Upper lobe of right lung (tissue), 1 donor: ENCODE data around the gene KLF17. TPM values are rescaled to one million over a fixed set of nuclear protein-coding genes. Genes with fewer than 3 reads are reported as not detected.

Source experiments
- ATAC-seq: fragments of 200-7000 bp; cut with Tn5 transposase; one replicate; pipeline ENCODE4 v1.9.1; 2020; ENCODE audit warnings: mild to moderate bottlenecking, moderate library complexity
- DNase-seq: peaks from one replicate; pipeline ENCODE4 v3.0.0-alpha.2; 2020
- H3K27ac ChIP-seq: fragments of 200-600 bp; one replicate; pipeline ENCODE4 v1.8.0; 2022
- H3K27me3 ChIP-seq: fragments of 200-600 bp; one replicate; pipeline ENCODE4 v1.8.0; 2022; ENCODE audit warnings: mild to moderate bottlenecking
- H3K36me3 ChIP-seq: fragments of 200-600 bp; one replicate; pipeline ENCODE4 v1.8.0; 2022
- H3K4me1 ChIP-seq: fragments of 200-600 bp; one replicate; pipeline ENCODE4 v1.8.0; 2022
- H3K4me3 ChIP-seq: fragments of 200-600 bp; one replicate; pipeline ENCODE4 v1.8.0; 2022; ENCODE audit warnings: mild to moderate bottlenecking
- H3K9me3 ChIP-seq: fragments of 200-600 bp; one replicate; pipeline ENCODE4 v1.8.0; 2022
- intact Hi-C: fragments of 100-400 bp; cut with DNase I; formaldehyde crosslinking; loops from one replicate; pipeline ENCODE4 v1.11.0; 2022
- total RNA-seq: library from RNA; stranded (reverse); fragmentation: NEBNext Ultra II Directional; extraction: Animal tissue kit (Norgen Biotek cat#: 25700); gene quantifications from one replicate; pipeline ENCODE4 v1.2.1, GENCODE V29; 2021
- TF ChIP-seq, protein P1 (sequence below): fragments of 200-600 bp; IDR thresholded peaks from one replicate; pipeline ENCODE4 v1.8.0; 2022; ENCODE audit warnings: antibody characterized with exemption
- donor health status: DM: no; HTN: yes; CAD: no; lungs with severe emphysema.

Gene KLF17
- total RNA-seq, 1 donor from 2014 or later: 0.52 TPM

DNA sequence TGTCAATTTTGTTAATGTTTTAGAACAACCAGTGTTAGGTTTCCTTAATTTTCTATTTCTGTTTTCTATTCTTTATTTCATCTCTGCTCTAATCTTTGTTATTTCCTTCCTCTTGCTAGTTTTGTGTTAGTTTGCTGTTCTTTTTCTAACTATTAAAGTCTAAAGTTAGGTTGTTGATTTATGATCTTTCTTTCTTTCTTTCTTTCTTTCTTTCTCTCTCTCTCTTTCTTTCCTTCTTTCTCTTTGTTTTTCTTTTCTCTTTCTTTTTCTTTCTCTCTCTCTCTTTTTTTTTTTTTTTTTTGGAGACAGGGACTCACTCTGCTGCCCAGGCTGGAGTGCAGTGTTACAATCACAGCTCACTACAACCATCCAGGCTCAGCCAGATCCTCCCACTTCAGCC lies 40.2 kb downstream of the KLF17 start:
- TF ChIP-seq, protein P1, sequence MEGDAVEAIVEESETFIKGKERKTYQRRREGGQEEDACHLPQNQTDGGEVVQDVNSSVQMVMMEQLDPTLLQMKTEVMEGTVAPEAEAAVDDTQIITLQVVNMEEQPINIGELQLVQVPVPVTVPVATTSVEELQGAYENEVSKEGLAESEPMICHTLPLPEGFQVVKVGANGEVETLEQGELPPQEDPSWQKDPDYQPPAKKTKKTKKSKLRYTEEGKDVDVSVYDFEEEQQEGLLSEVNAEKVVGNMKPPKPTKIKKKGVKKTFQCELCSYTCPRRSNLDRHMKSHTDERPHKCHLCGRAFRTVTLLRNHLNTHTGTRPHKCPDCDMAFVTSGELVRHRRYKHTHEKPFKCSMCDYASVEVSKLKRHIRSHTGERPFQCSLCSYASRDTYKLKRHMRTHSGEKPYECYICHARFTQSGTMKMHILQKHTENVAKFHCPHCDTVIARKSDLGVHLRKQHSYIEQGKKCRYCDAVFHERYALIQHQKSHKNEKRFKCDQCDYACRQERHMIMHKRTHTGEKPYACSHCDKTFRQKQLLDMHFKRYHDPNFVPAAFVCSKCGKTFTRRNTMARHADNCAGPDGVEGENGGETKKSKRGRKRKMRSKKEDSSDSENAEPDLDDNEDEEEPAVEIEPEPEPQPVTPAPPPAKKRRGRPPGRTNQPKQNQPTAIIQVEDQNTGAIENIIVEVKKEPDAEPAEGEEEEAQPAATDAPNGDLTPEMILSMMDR: no peak
- Histone ChIP-seq H3K27ac (no peak overlapping the region), H3K36me3 (no peaks in the 10 kb centered on the region), H3K4me1 (no peaks in the 10 kb centered on the region), H3K4me3 (no peak overlapping the region), H3K27me3 (no peaks in the 10 kb centered on the region), H3K9me3 (no peaks in the 10 kb centered on the region)
- ATAC-seq (no peak), DNase-seq (no peak)
- intact Hi-C loops: no loop called here

DNA sequence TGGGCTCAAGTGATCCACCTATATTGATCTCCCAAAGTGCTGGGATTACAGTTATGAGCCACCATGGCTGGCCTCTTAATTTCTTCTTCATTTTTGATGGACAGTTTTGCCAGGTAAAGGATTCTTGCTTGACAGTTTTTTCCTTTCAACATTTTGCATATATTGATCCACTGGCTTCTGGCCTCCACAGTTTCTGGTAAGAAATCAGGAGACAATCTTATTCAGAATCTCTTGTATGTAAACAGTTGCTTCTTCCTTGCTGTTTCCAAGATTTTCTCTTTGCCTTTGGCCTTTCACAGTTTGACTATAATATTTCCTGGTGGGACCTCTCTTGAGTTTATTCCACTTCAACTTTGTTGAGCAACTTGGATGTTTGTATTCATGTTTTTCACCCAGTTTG lies 42.9 kb downstream of the KLF17 start:
- Histone ChIP-seq H3K4me1 (no peaks in the 10 kb centered on the region), H3K27me3 (no peaks in the 10 kb centered on the region), H3K9me3 (no peaks in the 10 kb centered on the region), H3K27ac (no peak overlapping the region), H3K36me3 (no peaks in the 10 kb centered on the region), H3K4me3 (no peak overlapping the region)
- TF ChIP-seq, protein P1: no peak
- no peak for ATAC-seq
- DNase-seq: no peak
- intact Hi-C loops: no loop called here

GRCh38 chr1:44168520-44169098 lies 50.0 kb downstream of the KLF17 start:
- H3K27ac ChIP-seq: no peak overlapping the region
- DNase-seq: no peak
- no peaks in the 10 kb centered on the region for H3K36me3 ChIP-seq
- H3K4me1 ChIP-seq: no peaks in the 10 kb centered on the region
- TF ChIP-seq, protein P1: no peak
- no peaks in the 10 kb centered on the region for H3K9me3 ChIP-seq
- intact Hi-C loops: no loop called here
- H3K27me3 ChIP-seq: no peaks in the 10 kb centered on the region
- H3K4me3 ChIP-seq: no peak overlapping the region
- ATAC-seq: no peak

DNA sequence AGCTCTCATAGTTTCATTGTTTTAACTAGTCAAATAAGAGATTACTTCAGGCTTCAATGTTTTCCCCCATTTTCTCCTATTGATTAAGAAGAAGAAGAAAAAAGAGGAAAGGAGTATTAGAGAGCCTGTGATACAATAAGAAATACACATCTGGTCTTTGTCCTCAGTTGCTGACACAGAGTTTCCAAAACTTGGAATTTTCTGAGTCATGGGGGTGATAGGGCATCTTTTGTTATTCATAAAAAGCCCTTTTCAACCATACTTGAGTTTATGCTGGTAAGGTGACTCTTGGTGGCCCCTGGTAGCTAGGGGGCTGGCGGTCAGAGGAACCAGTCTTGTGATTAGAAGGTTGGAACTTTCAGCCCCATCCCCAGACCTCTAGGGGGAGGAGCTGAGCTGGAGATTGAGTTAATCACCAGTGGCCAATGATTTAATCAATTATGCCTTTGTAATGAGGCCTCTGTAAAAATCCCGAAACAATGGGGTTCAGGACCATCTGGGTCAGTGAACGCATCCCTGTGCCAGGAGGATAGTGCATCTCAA lies 51.7 kb downstream of the KLF17 start:
- Histone ChIP-seq H3K36me3 (no peaks in the 10 kb centered on the region), H3K4me3 (no peak overlapping the region), H3K27ac (no peak overlapping the region), H3K9me3 (no peaks in the 10 kb centered on the region), H3K27me3 (no peaks in the 10 kb centered on the region), H3K4me1 (no peaks in the 10 kb centered on the region)
- TF ChIP-seq, protein P1: no peak
- no peak for ATAC-seq
- intact Hi-C loops: no loop called here
- no peak for DNase-seq

- ATAC-seq (no peak), DNase-seq (no peak)
- Histone ChIP-seq H3K27ac (no peak overlapping the region), H3K9me3 (no peaks in the 10 kb centered on the region), H3K27me3 (no peaks in the 10 kb centered on the region), H3K4me3 (no peak overlapping the region), H3K4me1 (no peaks in the 10 kb centered on the region), H3K36me3 (no peaks in the 10 kb centered on the region)
- TF ChIP-seq, protein P1: no peak
- intact Hi-C loops: no loop called here
Observed at GRCh38 chr1:44174630-44175029, 56.0 kb downstream of the KLF17 start.

Other genes with a start within 250 kb of the KLF17 start
- gene ARTN, start 185.0 kb upstream of the KLF17 start, total RNA-seq: 0.43 TPM
- 24.9 TPM for gene IPO13, start 171.9 kb upstream of the KLF17 start, total RNA-seq
- 18.8 TPM for gene DPH2, start 148.8 kb upstream of the KLF17 start, total RNA-seq
- gene ATP6V0B, start 143.9 kb upstream of the KLF17 start, total RNA-seq: 191 TPM
- 23.8 TPM for gene B4GALT2, start 139.6 kb upstream of the KLF17 start, total RNA-seq
- 5.3 TPM for gene CCDC24, start 127.2 kb upstream of the KLF17 start, total RNA-seq
- 19.2 TPM for gene SLC6A9, start 87.4 kb upstream of the KLF17 start, total RNA-seq
- gene KLF18, start 22.8 kb downstream of the KLF17 start, total RNA-seq: not detected
- gene DMAP1, start 94.7 kb downstream of the KLF17 start, total RNA-seq: 34.0 TPM
- 41.7 TPM for gene ERI3, start 236.4 kb downstream of the KLF17 start, total RNA-seq